Femur (tissue), 1 donor: ENCODE measurements around the gene GDF9.
"Not testable (repeated sequence)": the region's sequence is repeated elsewhere in the genome, so short reads cannot be mapped to it uniquely, and the experiment has no call there.

ENCODE experiments used
- DNase-seq: peaks from one replicate; pipeline ENCODE4 v3.0.0-alpha.2; 2017

The GDF9 gene

GRCh38 chr5:132871459-132872284 lies 5.4 kb upstream of the GDF9 start:
- no peak for DNase-seq

- no peak for DNase-seq
These were observed 4.5 kb upstream of the GDF9 start for GRCh38 chr5:132870801-132871200.

- DNase-seq: no peak
These were observed 2.5 kb upstream of the GDF9 start for GRCh38 chr5:132868754-132869153.

GRCh38 chr5:132867046-132867451 lies 780 bp upstream of the GDF9 start:
- DNase-seq: no peak

GRCh38 chr5:132865668-132866341 lies 464 bp downstream of the GDF9 start:
- DNase-seq: no peak

GRCh38 chr5:132860742-132861141 lies 5.5 kb downstream of the GDF9 start:
- DNase-seq: no peak

GRCh38 chr5:132859889-132860437 lies 6.3 kb downstream of the GDF9 start:
- no peak for DNase-seq

- DNase-seq: no peak
These were observed 10.3 kb downstream of the GDF9 start for GRCh38 chr5:132856011-132856410.

- DNase-seq: not testable (repeated sequence)
These were observed 11.3 kb downstream of the GDF9 start for GRCh38 chr5:132854992-132855391.

- no peak for DNase-seq
These were observed 12.0 kb downstream of the GDF9 start for GRCh38 chr5:132854301-132854700.

GRCh38 chr5:132853790-132854189 lies 12.5 kb downstream of the GDF9 start:
- DNase-seq: no peak

GRCh38 chr5:132853323-132853722 lies 12.9 kb downstream of the GDF9 start:
- no peak for DNase-seq

GRCh38 chr5:132850066-132850465 lies 16.2 kb downstream of the GDF9 start:
- DNase-seq: no peak

GRCh38 chr5:132849347-132849746 lies 16.9 kb downstream of the GDF9 start:
- no peak for DNase-seq

GRCh38 chr5:132848270-132848669 lies 18.0 kb downstream of the GDF9 start:
- DNase-seq: no peak

GRCh38 chr5:132841305-132841704 lies 25.0 kb downstream of the GDF9 start:
- DNase-seq: no peak

GRCh38 chr5:132840896-132841295 lies 25.4 kb downstream of the GDF9 start:
- no peak for DNase-seq

- no peak for DNase-seq
These were observed 26.0 kb downstream of the GDF9 start for GRCh38 chr5:132840313-132840712.

- no peak for DNase-seq
These were observed 26.6 kb downstream of the GDF9 start for GRCh38 chr5:132839426-132840301.

GRCh38 chr5:132838516-132839282 lies 27.6 kb downstream of the GDF9 start:
- DNase-seq: no peak

GRCh38 chr5:132837868-132838267 lies 28.4 kb downstream of the GDF9 start:
- no peak for DNase-seq

- no peak for DNase-seq
These were observed 29.4 kb downstream of the GDF9 start for GRCh38 chr5:132836852-132837251.
